WTC11 (cell line): ENCODE results near the gene KAZN. TPM values are rescaled to one million over a fixed set of nuclear protein-coding genes. Genes with fewer than 3 reads are reported as not detected.

Experiments used
- ATAC-seq: fragments of 200-7000 bp; cut with Tn5 transposase; 2 replicates; pipeline ENCODE4 v1.10.0; 2021; ENCODE audit warnings: mild to moderate bottlenecking, moderate library complexity
- CTCF ChIA-PET: fragments of 300-600 bp; sonication (Branson Sonifier 250); formaldehyde crosslinking; loops from one replicate; lab custom pipeline; 2021; ENCODE audit warnings: antibody characterized with exemption; lab: Charles Lee
- POLR2A ChIA-PET: fragments of 350-600 bp; sonication (Branson Sonifier 250); formaldehyde crosslinking; loops from one replicate; lab custom pipeline; 2021; ENCODE audit warnings: antibody characterized with exemption; lab: Charles Lee
- DNase-seq: peaks from one replicate; pipeline ENCODE4 v3.0.0; 2021; ENCODE audit warnings: low spot score
- H3K27ac Mint-ChIP-seq: 2 replicates; pipeline ENCODE4 v1.8.0; 2021; ENCODE audit warnings: mixed read lengths
- H3K27me3 Mint-ChIP-seq: 2 replicates; pipeline ENCODE4 v1.8.0; 2021; ENCODE audit warnings: low read depth, mild to moderate bottlenecking, moderate library complexity, mixed read lengths
- H3K36me3 Mint-ChIP-seq: 2 replicates; pipeline ENCODE4 v1.8.0; 2021; ENCODE audit warnings: mixed read lengths
- H3K4me1 Mint-ChIP-seq: 2 replicates; pipeline ENCODE4 v1.8.0; 2022; ENCODE audit warnings: mixed read lengths
- H3K4me3 Mint-ChIP-seq: 2 replicates; pipeline ENCODE4 v1.8.0; 2021; ENCODE audit warnings: mild to moderate bottlenecking, moderate library complexity, mixed read lengths
- H3K9me3 Mint-ChIP-seq: 2 replicates; pipeline ENCODE4 v1.8.0; 2021; ENCODE audit warnings: mixed read lengths
- ESRRA ChIP-seq: sonication (generic); formaldehyde crosslinking; IDR thresholded peaks from 2 replicates; pipeline ENCODE4 v1.8.1; 2022; ENCODE audit warnings: mild to moderate bottlenecking, missing genetic modification reagents, borderline replicate concordance
- ETV6 ChIP-seq: sonication (generic); formaldehyde crosslinking; IDR thresholded peaks from 2 replicates; pipeline ENCODE4 v1.8.1; 2022; ENCODE audit warnings: mild to moderate bottlenecking, missing genetic modification reagents
- FOXP1 ChIP-seq: sonication (generic); formaldehyde crosslinking; IDR thresholded peaks from 2 replicates; pipeline ENCODE4 v1.8.0; 2022; ENCODE audit warnings: missing genetic modification reagents, mild to moderate bottlenecking, moderate library complexity, borderline replicate concordance
- GABPB1 ChIP-seq: sonication (generic); formaldehyde crosslinking; IDR thresholded peaks from 2 replicates; pipeline ENCODE4 v1.8.1; 2023; ENCODE audit warnings: mild to moderate bottlenecking, missing genetic modification reagents
- GRHL2 ChIP-seq: fragments of 250-450 bp; sonication (Bioruptor Pico); IDR thresholded peaks from 2 replicates; pipeline ENCODE4 v1.8.0; 2022; ENCODE audit warnings: mild to moderate bottlenecking, moderate library complexity; ENCODE audit not compliant: insufficient replicate concordance, severe bottlenecking
- GTF2I ChIP-seq: fragments of 250-450 bp; sonication (Bioruptor Pico); conservative IDR thresholded peaks from 2 replicates; pipeline ENCODE4 v1.4.0; 2021; ENCODE audit warnings: mild to moderate bottlenecking
- IRF2 ChIP-seq: sonication (generic); formaldehyde crosslinking; IDR thresholded peaks from 2 replicates; pipeline ENCODE4 v1.8.0; 2022; ENCODE audit warnings: low read depth, missing genetic modification reagents, borderline replicate concordance
- JAZF1 ChIP-seq: fragments of 250-450 bp; sonication (Bioruptor Pico); IDR thresholded peaks from 2 replicates; pipeline ENCODE4 v1.9.0; 2021; ENCODE audit warnings: moderate library complexity, mild to moderate bottlenecking, inconsistent platforms
- NR1H2 ChIP-seq: sonication (generic); formaldehyde crosslinking; IDR thresholded peaks from 2 replicates; pipeline ENCODE4 v1.9.0; 2021; ENCODE audit warnings: mild to moderate bottlenecking, moderate library complexity, missing genetic modification reagents
- RELA ChIP-seq: sonication (generic); formaldehyde crosslinking; IDR thresholded peaks from 2 replicates; pipeline ENCODE4 v1.8.1; 2022; ENCODE audit warnings: missing genetic modification reagents, mild to moderate bottlenecking, borderline replicate concordance
- RORB ChIP-seq: fragments of 250-450 bp; sonication (Bioruptor Pico); IDR thresholded peaks from 2 replicates; pipeline ENCODE4 v1.9.0; 2021; ENCODE audit warnings: mild to moderate bottlenecking
- SMAD3 ChIP-seq: sonication (generic); formaldehyde crosslinking; IDR thresholded peaks from 2 replicates; pipeline ENCODE4 v1.8.0; 2022; ENCODE audit warnings: missing genetic modification reagents, mild to moderate bottlenecking, borderline replicate concordance
- ZBTB21 ChIP-seq: sonication (generic); formaldehyde crosslinking; IDR thresholded peaks from 2 replicates; pipeline ENCODE4 v1.8.1; 2023; ENCODE audit warnings: mild to moderate bottlenecking, missing genetic modification reagents, borderline replicate concordance
- ZNF396 ChIP-seq: fragments of 250-450 bp; sonication (Bioruptor Pico); IDR thresholded peaks from 2 replicates; pipeline ENCODE4 v1.8.0; 2021; ENCODE audit warnings: mild to moderate bottlenecking, moderate library complexity, borderline replicate concordance
- ZNF416 ChIP-seq: fragments of 250-450 bp; sonication (Bioruptor Pico); IDR thresholded peaks from 2 replicates; pipeline ENCODE4 v1.9.0; 2021; ENCODE audit warnings: mild to moderate bottlenecking, inconsistent platforms
- total RNA-seq: library from RNA; stranded (reverse); gene quantifications from 3 replicates; pipeline ENCODE4 v1.2.3, GENCODE V29; 2021
- TF ChIP-seq, protein P1 (sequence below): sonication (generic); formaldehyde crosslinking; IDR thresholded peaks from 2 replicates; pipeline ENCODE4 v1.8.1; 2022; ENCODE audit warnings: low read depth, missing genetic modification reagents, borderline replicate concordance
- TF ChIP-seq, protein P2 (sequence below): fragments of 250-450 bp; sonication (Bioruptor Pico); IDR thresholded peaks from 2 replicates; pipeline ENCODE4 v1.9.0; 2021; ENCODE audit warnings: mild to moderate bottlenecking
- TF ChIP-seq, protein P3 (sequence below): sonication (generic); formaldehyde crosslinking; IDR thresholded peaks from 2 replicates; pipeline ENCODE4 v1.8.0; 2022; ENCODE audit warnings: mild to moderate bottlenecking, missing genetic modification reagents
- TF ChIP-seq, protein P4 (sequence below): fragments of 250-450 bp; sonication (Bioruptor Pico); conservative IDR thresholded peaks from 2 replicates; pipeline ENCODE4 v1.9.0; 2021; ENCODE audit warnings: mild to moderate bottlenecking
- TF ChIP-seq, protein P5 (sequence below): fragments of 250-450 bp; sonication (Bioruptor Pico); IDR thresholded peaks from 2 replicates; pipeline ENCODE4 v1.8.0; 2021; ENCODE audit warnings: mild to moderate bottlenecking
- TF ChIP-seq, protein P6 (sequence below): sonication (generic); formaldehyde crosslinking; IDR thresholded peaks from 2 replicates; pipeline ENCODE4 v1.8.1; 2023; ENCODE audit warnings: mild to moderate bottlenecking, missing genetic modification reagents, borderline replicate concordance

KAZN gene
- total RNA-seq, 1 experiment from 2014 or later: 19.9 TPM

DNA sequence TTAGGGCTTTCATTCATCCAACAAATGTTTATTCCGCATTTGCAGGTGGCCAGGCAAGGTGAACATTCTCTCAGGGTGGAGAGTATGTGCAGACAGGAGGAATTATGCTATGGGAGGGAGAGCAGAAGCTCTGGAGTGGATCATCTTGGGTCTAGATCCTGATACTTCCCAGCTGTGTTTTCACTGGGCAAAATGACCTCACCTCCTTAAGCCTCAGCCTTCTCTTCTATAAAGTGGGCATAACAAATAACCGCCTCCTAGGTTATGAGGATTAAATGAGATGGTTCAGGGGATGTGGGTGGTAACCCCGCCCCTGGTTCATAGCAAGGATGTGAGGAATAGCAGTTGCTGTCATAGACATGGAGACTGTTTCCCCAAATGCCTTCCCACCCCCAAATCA is 553.4 kb downstream of the KAZN start:
- H3K36me3 Mint-ChIP-seq: no peaks in the 10 kb centered on the region
- DNase-seq: no peak
- peaks cover 5% of the 10 kb centered on the region for H3K9me3 Mint-ChIP-seq
- TF ChIP-seq GTF2I (0 out of 2 replicates have a peak, but pooled peaks have one; percentile 11), ZNF416 (no peak)
- TF ChIP-seq, protein P1, sequence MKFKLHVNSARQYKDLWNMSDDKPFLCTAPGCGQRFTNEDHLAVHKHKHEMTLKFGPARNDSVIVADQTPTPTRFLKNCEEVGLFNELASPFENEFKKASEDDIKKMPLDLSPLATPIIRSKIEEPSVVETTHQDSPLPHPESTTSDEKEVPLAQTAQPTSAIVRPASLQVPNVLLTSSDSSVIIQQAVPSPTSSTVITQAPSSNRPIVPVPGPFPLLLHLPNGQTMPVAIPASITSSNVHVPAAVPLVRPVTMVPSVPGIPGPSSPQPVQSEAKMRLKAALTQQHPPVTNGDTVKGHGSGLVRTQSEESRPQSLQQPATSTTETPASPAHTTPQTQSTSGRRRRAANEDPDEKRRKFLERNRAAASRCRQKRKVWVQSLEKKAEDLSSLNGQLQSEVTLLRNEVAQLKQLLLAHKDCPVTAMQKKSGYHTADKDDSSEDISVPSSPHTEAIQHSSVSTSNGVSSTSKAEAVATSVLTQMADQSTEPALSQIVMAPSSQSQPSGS (CRISPR knock-in tag): no peak
- ChIA-PET CTCF (interaction anchor here (0.6 to 5.8 kb wide), 25 partner anchors 12 to 279 kb away, joined by 3 to 60 read pairs (median 5); partner anchors contain the start of gene FHAD1), POLR2A (interaction anchor here (1.0 kb wide), 1 partner anchor 47 kb away, joined by 4 read pairs; no protein-coding TSS in a partner anchor)
- peaks cover 26% of the 10 kb centered on the region for H3K27me3 Mint-ChIP-seq
- ATAC-seq: no peak
- H3K27ac Mint-ChIP-seq: no peak overlapping the region
- H3K4me3 Mint-ChIP-seq: peak overlapping the region; percentile 94
- H3K4me1 Mint-ChIP-seq: peaks cover 34% of the 10 kb centered on the region

DNA sequence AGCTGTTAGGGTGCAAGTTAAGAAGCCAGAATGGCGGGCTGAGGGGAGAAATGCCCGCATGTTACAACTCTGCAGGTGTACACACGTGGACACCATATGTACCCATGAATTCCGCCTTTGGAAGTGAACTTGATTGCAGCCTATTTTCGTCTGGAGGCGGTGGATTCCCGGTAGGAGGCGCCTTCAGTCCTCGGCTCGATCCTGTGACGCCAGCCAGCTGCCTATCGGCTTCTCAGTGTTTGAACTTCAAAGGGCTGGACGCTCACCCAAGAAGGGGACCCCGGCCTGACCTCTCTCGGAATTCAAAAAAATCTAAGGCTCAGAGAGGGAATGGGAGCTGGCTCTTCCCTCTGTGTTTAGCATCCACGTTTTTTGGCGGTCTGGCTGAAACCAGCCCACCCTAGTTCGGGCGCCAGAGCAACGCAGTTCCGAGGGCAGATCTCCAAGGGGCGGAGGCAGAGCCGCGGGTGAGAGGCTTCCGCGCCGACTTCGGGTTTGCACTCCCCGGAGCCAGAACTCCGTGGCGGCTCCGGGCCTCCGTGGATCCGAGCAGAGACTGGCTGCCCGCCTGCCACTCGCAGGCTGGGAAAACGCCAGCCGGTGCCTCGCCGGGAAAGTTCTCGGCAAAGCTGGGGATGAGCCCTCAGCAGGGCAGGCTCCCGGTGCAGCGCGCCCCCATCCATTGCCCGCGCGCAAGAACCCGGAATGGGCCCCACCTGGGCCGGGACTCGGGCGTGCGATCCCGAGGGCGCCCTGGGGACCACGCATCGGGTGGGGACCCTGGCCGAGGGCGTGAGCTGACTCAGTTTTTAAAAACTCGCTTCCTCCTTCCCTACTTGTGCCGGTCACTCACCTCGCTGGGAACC is 554.1 kb downstream of the KAZN start:
- H3K27me3 Mint-ChIP-seq: peaks cover 26% of the 10 kb centered on the region
- peak; percentile 25 for ATAC-seq
- peaks cover 41% of the 10 kb centered on the region for H3K4me1 Mint-ChIP-seq
- H3K9me3 Mint-ChIP-seq: peaks cover 5% of the 10 kb centered on the region
- peak overlapping the region; percentile 94 for H3K4me3 Mint-ChIP-seq
- no peaks in the 10 kb centered on the region for H3K36me3 Mint-ChIP-seq
- POLR2A ChIA-PET: interaction anchor here (0.6 to 1.0 kb wide), 2 partner anchors 46 to 994 kb away, joined by 3 to 4 read pairs; no protein-coding TSS in a partner anchor
- DNase-seq: peak; percentile 83
- H3K27ac Mint-ChIP-seq: peak overlapping the region; percentile 82; the same call in 1 of the 2 replicates
- CTCF ChIA-PET: interaction anchor here (0.6 to 5.8 kb wide), 35 partner anchors 12 to 285 kb away, joined by 3 to 60 read pairs (median 4); partner anchors contain the start of gene FHAD1
- TF ChIP-seq FOXP1 (CRISPR knock-in tag): no peak
- TF ChIP-seq, protein P2, sequence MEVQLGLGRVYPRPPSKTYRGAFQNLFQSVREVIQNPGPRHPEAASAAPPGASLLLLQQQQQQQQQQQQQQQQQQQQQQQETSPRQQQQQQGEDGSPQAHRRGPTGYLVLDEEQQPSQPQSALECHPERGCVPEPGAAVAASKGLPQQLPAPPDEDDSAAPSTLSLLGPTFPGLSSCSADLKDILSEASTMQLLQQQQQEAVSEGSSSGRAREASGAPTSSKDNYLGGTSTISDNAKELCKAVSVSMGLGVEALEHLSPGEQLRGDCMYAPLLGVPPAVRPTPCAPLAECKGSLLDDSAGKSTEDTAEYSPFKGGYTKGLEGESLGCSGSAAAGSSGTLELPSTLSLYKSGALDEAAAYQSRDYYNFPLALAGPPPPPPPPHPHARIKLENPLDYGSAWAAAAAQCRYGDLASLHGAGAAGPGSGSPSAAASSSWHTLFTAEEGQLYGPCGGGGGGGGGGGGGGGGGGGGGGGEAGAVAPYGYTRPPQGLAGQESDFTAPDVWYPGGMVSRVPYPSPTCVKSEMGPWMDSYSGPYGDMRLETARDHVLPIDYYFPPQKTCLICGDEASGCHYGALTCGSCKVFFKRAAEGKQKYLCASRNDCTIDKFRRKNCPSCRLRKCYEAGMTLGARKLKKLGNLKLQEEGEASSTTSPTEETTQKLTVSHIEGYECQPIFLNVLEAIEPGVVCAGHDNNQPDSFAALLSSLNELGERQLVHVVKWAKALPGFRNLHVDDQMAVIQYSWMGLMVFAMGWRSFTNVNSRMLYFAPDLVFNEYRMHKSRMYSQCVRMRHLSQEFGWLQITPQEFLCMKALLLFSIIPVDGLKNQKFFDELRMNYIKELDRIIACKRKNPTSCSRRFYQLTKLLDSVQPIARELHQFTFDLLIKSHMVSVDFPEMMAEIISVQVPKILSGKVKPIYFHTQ (CRISPR knock-in tag): no peak
- no peak for TF ChIP-seq ETV6
- TF ChIP-seq ESRRA (CRISPR knock-in tag): 0 out of 2 replicates have a peak, but pooled peaks have one; percentile 54
- TF ChIP-seq, protein P3, sequence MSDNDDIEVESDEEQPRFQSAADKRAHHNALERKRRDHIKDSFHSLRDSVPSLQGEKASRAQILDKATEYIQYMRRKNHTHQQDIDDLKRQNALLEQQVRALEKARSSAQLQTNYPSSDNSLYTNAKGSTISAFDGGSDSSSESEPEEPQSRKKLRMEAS (CRISPR knock-in tag): 0 out of 2 replicates have a peak, but pooled peaks have one; percentile 40
- TF ChIP-seq JAZF1: no peak
- TF ChIP-seq RELA (CRISPR knock-in tag): 0 out of 2 replicates have a peak, but pooled peaks have one; percentile 15
- TF ChIP-seq, protein P4, sequence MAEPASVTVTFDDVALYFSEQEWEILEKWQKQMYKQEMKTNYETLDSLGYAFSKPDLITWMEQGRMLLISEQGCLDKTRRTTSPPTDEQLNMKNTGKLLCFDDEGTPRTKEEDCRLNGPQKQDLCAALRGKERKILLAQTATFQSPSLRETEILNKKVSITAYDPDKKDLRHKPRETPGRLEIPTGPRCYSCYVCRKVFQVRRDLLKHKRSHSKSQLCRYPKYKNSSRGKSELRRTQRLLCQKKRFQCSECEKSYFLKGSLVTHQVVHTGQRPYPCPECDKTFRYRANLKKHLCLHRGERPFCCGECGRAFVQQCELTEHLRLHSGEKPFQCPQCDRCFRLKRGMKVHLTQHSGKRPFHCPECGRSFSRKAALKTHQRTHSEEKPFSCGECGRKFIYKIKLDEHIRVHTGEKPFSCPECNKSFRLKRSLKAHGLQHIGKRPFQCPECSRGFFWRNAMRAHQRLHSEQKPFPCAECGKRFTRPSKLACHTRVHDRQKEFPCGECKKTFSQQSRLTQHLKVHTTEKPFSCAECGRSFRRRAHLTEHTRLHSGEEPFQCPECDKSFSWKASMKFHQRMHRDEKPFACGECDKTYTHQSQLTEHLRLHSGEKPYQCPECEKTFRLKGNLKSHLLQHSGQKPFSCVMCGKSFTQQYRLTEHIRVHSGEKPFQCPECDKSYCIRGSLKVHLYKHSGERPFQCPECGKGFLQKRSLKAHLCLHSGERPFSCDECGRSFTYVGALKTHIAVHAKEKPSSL (CRISPR knock-in tag): no peak
- TF ChIP-seq GABPB1: peak; percentile 17; the same call in 1 of the 2 replicates
- TF ChIP-seq NR1H2 (CRISPR knock-in tag): no peak
- no peak for TF ChIP-seq ZBTB21 (CRISPR knock-in tag)
- TF ChIP-seq GRHL2 (CRISPR knock-in tag): no peak
- no peak for TF ChIP-seq ZNF396 (CRISPR knock-in tag)
- no peak for TF ChIP-seq RORB (CRISPR knock-in tag)
- TF ChIP-seq, protein P5, sequence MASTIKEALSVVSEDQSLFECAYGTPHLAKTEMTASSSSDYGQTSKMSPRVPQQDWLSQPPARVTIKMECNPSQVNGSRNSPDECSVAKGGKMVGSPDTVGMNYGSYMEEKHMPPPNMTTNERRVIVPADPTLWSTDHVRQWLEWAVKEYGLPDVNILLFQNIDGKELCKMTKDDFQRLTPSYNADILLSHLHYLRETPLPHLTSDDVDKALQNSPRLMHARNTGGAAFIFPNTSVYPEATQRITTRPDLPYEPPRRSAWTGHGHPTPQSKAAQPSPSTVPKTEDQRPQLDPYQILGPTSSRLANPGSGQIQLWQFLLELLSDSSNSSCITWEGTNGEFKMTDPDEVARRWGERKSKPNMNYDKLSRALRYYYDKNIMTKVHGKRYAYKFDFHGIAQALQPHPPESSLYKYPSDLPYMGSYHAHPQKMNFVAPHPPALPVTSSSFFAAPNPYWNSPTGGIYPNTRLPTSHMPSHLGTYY: no peak
- TF ChIP-seq, protein P6, sequence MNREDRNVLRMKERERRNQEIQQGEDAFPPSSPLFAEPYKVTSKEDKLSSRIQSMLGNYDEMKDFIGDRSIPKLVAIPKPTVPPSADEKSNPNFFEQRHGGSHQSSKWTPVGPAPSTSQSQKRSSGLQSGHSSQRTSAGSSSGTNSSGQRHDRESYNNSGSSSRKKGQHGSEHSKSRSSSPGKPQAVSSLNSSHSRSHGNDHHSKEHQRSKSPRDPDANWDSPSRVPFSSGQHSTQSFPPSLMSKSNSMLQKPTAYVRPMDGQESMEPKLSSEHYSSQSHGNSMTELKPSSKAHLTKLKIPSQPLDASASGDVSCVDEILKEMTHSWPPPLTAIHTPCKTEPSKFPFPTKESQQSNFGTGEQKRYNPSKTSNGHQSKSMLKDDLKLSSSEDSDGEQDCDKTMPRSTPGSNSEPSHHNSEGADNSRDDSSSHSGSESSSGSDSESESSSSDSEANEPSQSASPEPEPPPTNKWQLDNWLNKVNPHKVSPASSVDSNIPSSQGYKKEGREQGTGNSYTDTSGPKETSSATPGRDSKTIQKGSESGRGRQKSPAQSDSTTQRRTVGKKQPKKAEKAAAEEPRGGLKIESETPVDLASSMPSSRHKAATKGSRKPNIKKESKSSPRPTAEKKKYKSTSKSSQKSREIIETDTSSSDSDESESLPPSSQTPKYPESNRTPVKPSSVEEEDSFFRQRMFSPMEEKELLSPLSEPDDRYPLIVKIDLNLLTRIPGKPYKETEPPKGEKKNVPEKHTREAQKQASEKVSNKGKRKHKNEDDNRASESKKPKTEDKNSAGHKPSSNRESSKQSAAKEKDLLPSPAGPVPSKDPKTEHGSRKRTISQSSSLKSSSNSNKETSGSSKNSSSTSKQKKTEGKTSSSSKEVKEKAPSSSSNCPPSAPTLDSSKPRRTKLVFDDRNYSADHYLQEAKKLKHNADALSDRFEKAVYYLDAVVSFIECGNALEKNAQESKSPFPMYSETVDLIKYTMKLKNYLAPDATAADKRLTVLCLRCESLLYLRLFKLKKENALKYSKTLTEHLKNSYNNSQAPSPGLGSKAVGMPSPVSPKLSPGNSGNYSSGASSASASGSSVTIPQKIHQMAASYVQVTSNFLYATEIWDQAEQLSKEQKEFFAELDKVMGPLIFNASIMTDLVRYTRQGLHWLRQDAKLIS: no peak
- TF ChIP-seq SMAD3 (CRISPR knock-in tag): no peak
- no peak for TF ChIP-seq IRF2 (CRISPR knock-in tag)
